ENCODE data around the gene VPS39. TPM values are rescaled to one million over a fixed set of nuclear protein-coding genes. Genes with fewer than 3 reads are reported as not detected.

Gene VPS39
- total and polyA plus RNA-seq, 12 donors = 24.9 to 55.0 (median 48.9) TPM

DNA sequence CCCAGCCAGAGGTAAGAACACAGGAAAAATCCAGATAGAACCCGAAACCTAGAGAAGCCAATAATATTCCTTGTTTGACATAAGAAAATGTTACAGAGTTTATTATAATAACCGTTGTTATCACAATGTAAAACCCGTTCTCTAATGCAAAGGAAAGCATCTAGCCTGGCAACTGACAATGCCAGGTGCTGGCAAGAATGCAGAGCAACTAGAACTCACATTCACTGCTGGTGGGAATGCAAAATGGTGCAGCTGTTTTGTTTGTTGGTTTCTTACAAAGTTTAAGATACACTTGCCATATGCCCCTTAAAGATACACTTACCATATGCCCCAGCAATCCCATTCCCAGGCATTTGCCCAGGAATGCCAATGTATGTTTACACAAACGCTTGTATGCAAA lies 23.4 kb downstream of the VPS39 start:
- peaks cover 0 to 100% (median 68%) of the 10 kb centered on the region in 9 donors for H3K36me3 ChIP-seq
- WGBS, 2 donors = 94 to 98% methylated on average over 4 of the region's 4 CpGs
- H3K27ac ChIP-seq = peak overlapping the region in 1 of 10 donors; percentile 16
- DNase-seq (no peak), ATAC-seq (no peak)
- H3K4me1 ChIP-seq = peaks cover 0 to 23% (median 0%) of the 10 kb centered on the region in 9 donors
- H3K9me3 ChIP-seq = no peaks in the 10 kb centered on the region
- no peak overlapping the region for H3K4me3 ChIP-seq
- intact Hi-C loops (cut with DNase I) = no loop called here
- no peaks in the 10 kb centered on the region for H3K27me3 ChIP-seq
- TF ChIP-seq, protein P1, sequence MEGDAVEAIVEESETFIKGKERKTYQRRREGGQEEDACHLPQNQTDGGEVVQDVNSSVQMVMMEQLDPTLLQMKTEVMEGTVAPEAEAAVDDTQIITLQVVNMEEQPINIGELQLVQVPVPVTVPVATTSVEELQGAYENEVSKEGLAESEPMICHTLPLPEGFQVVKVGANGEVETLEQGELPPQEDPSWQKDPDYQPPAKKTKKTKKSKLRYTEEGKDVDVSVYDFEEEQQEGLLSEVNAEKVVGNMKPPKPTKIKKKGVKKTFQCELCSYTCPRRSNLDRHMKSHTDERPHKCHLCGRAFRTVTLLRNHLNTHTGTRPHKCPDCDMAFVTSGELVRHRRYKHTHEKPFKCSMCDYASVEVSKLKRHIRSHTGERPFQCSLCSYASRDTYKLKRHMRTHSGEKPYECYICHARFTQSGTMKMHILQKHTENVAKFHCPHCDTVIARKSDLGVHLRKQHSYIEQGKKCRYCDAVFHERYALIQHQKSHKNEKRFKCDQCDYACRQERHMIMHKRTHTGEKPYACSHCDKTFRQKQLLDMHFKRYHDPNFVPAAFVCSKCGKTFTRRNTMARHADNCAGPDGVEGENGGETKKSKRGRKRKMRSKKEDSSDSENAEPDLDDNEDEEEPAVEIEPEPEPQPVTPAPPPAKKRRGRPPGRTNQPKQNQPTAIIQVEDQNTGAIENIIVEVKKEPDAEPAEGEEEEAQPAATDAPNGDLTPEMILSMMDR (IDR thresholded peaks at IDR 0.05) = no peak

DNA sequence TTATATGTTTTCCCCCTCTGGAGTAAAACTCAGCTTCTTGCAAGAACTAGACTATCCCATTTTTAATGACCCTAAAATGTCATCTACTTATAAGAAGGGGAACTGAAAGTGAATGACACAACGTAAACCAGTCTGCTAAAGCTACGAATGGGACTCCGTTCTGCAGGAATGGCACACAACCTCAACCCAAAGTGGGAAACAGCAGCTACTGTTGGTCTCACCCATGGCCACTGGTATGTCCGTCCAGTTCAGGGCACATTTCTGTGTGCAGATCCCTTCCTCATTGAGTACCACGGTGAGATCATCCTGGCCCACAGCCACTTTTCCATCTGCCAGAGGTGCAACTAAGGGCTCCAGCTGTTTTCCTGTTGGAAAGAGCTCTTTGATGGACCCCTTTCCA lies 23.8 kb downstream of the VPS39 start:
- H3K27ac ChIP-seq = peak overlapping the region in 2 of 10 donors; percentile 6 to 16
- no peaks in the 10 kb centered on the region for H3K27me3 ChIP-seq
- DNase-seq (peak in 1 of 2 donors; percentile 10), ATAC-seq (peak in 6 of 8 donors; percentile 18 to 53 (median 40))
- peaks cover 0 to 23% (median 0%) of the 10 kb centered on the region in 9 donors for H3K4me1 ChIP-seq
- H3K9me3 ChIP-seq = no peaks in the 10 kb centered on the region
- WGBS, 2 donors = 63 to 71% methylated on average over 5 of the region's 5 CpGs
- peaks cover 0 to 100% (median 71%) of the 10 kb centered on the region in 9 donors for H3K36me3 ChIP-seq
- no peak overlapping the region for H3K4me3 ChIP-seq
- TF ChIP-seq, protein P1 (IDR thresholded peaks at IDR 0.05) = no peak
- intact Hi-C loops (cut with DNase I) = no loop called here

DNA sequence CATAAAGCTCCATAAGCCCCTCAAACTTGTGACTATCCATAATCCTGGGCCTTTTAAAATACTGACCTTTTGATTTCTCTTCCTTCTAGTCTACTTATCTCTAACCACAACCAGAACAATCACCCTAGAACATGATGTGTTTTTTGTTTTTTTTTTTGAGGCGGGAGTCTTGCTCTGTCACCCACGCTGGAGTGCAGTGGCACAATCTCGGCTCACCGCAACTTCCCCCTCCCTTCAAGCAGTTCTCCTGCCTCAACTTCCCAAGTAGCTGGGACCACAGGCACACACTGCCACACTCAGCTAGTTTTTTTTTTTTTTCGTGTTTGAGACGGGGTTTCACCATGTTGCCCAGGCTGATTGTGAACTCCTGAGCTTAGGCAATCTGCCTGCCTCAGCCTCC lies 25.1 kb downstream of the VPS39 start:
- TF ChIP-seq, protein P1 (IDR thresholded peaks at IDR 0.05) = no peak
- Histone ChIP-seq H3K27ac (peak overlapping the region in 1 of 10 donors; percentile 3), H3K36me3 (peaks cover 0 to 100% (median 69%) of the 10 kb centered on the region in 9 donors), H3K4me3 (no peak overlapping the region), H3K27me3 (no peaks in the 10 kb centered on the region), H3K4me1 (peaks cover 0 to 23% (median 0%) of the 10 kb centered on the region in 9 donors), H3K9me3 (no peaks in the 10 kb centered on the region)
- intact Hi-C loops (cut with DNase I) = no loop called here
- ATAC-seq (peak in 1 of 8 donors; percentile 41), DNase-seq (no peak)
- WGBS, 2 donors = 87 to 93% methylated on average over 6 of the region's 6 CpGs

DNA sequence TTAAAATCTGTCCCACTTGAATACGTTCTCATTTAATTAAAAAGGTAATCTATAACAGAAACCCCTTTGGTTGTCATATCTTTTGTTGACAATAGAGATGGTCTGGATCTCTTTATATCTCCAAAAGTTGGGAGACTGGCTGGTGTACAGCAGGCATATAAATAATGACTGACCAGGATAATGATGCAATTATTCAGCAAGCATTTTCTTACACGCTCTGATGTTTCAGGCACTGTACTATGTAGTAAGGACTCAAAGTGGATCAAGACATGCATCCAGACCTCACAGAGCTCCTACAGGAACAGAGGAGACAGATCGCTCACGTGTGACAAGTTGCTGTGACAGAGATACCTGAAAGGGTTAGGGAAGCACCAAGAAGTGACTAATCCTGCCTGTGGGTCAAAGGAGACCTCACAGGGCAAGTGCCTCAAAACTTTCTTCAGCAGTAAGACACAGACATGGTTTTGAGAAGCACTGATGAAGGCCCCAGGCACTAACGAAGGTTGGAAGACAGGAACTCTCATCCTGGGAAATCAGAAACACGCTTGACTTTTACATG lies 25.7 kb downstream of the VPS39 start:
- no peak for ATAC-seq
- TF ChIP-seq, protein P1 (IDR thresholded peaks at IDR 0.05) = no peak
- no peaks in the 10 kb centered on the region for H3K9me3 ChIP-seq
- WGBS, 2 donors = 91 to 93% methylated on average over 6 of the region's 6 CpGs
- intact Hi-C loops (cut with DNase I) = no loop called here
- no peak for DNase-seq
- no peak overlapping the region for H3K4me3 ChIP-seq
- H3K4me1 ChIP-seq = peaks cover 0 to 23% (median 0%) of the 10 kb centered on the region in 9 donors
- peaks cover 0 to 100% (median 67%) of the 10 kb centered on the region in 9 donors for H3K36me3 ChIP-seq
- peak overlapping the region in 1 of 10 donors; percentile 3 for H3K27ac ChIP-seq
- H3K27me3 ChIP-seq = no peaks in the 10 kb centered on the region

All from heart right ventricle (tissue), 16 donors.